HG02884 (cell line): ENCODE data around the gene LARP7.
"Not testable (repeated sequence)": the region's sequence is repeated elsewhere in the genome, so short reads cannot be mapped to it uniquely, and the experiment has no call there.

Source experiments
- ATAC-seq: cut with Tn5 transposase; IDR thresholded peaks from one replicate; pipeline ENCODE4 v1.9.1; 2021; ENCODE audit warnings: mild to moderate bottlenecking, moderate library complexity; ENCODE audit not compliant: unreplicated experiment

The LARP7 gene

DNA sequence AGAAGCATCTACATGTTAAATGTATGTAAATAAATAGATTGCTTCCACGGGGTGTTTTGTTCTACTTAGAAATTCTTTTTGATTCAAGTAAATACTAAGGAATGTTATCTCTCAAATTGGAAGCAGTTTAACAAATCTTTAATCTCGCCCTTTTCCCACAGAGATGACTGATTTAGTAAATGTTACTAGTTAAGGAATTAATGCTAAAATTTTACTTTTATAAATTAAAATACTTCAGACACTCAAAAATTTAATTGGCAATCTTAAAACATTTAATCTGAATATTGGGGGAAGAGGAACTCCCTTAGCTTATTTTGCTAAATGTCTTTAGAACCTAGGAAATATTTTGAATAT is 12.1 kb downstream of the LARP7 start:
- no peak for ATAC-seq

DNA sequence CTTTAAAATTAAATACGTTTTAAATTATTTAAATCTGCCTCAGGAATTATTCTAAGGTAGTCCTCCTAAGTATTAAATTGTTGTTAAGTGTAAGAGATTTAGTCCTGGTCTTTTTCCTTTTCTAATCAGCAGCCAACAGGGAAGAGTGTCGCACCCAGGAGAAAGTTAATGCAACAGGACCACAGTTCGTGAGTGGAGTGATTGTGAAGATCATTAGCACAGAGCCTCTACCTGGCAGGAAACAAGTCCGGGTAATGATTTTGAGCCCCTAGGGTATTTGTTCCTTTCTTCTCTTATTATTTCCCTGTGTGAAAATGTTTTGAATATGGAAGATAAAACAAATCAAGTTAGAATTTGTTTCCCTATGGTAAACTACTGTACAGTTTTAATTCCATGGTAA is 13.4 kb downstream of the LARP7 start:
- no peak for ATAC-seq

DNA sequence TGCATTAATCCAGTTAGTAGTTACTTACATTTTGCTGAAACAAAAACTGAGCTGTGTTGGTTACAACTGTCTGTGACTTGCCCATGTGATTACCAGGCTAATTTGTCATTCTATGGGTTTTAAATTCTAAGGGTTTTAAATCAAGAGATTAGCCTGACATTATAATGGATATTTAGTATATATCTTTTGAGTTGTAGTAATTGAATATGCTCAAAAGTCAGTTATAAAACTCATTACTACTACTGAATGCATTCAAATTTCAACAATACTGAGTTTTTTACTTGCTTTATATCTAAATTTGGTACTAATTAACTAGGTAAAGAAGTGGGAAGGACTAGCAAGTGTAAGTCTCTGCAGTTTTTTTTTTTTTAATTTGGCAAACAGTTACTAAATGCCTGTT is 14.7 kb downstream of the LARP7 start:
- ATAC-seq, result no peak

- ATAC-seq, result no peak
These were observed 15.3 kb downstream of the LARP7 start for GRCh38 chr4:112652216-112652615.

DNA sequence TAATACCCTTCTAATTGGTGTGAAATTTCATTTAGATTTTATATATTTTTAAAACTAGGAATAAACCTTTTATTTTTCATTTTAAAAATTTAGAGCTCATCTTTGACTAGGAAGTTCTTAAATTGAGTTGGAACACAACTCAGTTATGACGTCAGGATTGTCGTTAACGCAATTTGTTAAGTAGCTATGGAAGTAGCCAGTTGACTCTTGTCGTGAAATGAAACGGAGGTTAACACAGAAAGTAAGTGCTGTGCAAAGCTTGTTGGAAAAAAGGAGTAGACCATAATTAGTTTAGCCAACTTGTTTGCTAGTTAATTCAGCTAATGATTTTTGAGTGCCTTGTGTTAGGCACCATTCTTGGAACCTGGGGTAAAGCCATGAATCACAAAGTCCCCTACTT is 18.3 kb downstream of the LARP7 start:
- ATAC-seq, result no peak

DNA sequence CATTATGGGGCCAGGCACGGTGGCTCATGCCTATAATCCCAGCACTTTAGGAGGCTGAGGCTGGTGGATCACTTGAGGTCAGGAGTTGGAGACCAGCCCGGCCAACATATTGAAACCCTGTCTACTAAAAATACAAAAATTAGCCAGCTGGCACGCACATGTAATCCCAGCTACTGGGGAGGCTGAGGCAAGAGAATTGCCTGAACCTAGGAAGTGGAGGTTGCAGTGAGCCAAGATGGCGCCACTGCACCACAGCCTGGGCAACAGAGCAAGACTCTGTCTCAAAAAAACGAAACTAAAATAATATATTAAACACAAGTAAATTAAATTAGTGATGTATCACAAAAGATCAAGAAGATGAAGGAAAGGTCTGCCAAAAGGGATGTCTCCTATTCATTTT is 19.2 kb downstream of the LARP7 start:
- not testable (repeated sequence) for ATAC-seq

GRCh38 chr4:112664611-112665010 is 27.7 kb downstream of the LARP7 start:
- no peak for ATAC-seq

DNA sequence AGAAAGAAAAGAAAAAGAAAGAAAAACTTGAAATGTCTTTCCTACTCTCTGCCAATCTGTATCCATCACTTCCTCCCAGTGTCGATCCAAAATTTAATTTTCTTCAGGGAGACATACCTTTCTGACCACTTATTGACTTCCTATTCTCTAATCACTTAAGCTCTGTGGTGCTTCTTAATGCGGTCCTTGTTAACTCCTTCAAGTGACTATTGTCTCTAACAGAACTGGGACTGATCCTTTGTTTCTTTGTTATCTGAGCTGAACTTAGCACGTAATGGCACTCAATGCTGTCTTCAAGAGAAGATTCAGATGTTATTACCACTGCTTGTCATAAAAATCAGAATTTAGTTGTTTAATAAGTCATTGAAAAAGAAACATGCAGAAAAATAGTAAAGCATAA is 31.2 kb downstream of the LARP7 start:
- no peak for ATAC-seq

DNA sequence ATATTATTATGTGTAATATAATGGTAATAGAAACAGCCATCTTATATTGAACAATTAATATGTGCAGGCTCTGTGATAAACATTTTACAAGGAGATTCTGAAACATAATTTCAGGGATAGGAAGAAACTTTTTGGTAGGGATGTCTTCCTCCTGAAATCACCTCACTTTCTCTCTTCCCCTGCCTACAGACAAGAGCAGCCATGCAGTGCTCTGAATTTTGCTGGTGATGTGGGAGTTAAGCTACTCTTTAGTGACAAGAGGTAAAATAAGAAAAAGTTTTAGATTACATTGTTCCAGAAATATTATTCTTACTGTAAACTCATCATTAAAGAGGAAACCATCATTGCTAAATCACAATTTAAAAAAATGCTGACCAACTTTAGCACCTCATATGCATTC is 36.1 kb downstream of the LARP7 start:
- ATAC-seq, result no peak

GRCh38 chr4:112673686-112674085 is 36.7 kb downstream of the LARP7 start:
- no peak for ATAC-seq

- no peak for ATAC-seq
These were observed 37.4 kb downstream of the LARP7 start for GRCh38 chr4:112674376-112674775.

GRCh38 chr4:112677519-112678091 is 40.7 kb downstream of the LARP7 start:
- ATAC-seq, result no peak

- ATAC-seq, result no peak
These were observed 44.1 kb downstream of the LARP7 start for GRCh38 chr4:112680996-112681395.

DNA sequence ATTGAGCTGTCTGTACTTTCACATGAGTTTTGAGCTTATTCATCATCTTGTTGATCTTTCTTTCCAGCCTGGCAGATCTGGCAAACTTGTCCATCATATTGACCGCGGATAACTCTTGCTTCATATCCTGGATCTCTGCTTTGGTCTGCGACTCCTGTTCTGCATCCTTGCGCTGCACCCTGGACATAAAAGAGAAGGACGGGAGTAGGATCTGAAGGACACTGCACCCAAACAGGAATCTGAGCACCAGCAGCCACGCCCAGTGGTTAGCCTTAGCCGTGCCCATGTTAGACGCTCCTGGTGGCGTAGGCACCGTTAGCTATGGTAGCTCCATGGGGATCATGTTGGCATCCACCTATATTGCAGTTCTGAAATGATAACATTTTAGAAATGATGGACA is 56.6 kb downstream of the LARP7 start:
- ATAC-seq, result no peak

- ATAC-seq, result no peak
These were observed 63.7 kb downstream of the LARP7 start for GRCh38 chr4:112700679-112701078.

DNA sequence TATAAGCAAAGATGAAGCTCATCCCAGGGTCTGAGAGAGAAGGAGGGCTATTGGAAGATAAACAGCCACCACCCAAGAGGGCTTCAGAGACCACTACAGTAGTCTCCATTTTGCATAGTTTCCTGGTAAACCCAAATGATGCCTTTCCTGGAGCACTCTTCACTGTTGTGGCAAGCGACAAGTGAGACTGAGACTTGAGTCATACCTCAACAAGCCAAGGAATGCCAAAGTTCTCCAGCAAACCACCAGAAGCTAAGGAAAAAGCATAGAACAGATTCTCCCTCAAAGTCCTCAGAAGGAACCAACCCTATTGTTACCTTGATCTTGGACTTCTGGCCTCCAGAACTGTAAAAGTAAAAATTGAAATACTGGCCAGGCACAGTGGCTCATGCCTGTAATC is 65.9 kb downstream of the LARP7 start:
- ATAC-seq, result no peak

- ATAC-seq, result no peak
These were observed 67.4 kb downstream of the LARP7 start for GRCh38 chr4:112704322-112704721.

DNA sequence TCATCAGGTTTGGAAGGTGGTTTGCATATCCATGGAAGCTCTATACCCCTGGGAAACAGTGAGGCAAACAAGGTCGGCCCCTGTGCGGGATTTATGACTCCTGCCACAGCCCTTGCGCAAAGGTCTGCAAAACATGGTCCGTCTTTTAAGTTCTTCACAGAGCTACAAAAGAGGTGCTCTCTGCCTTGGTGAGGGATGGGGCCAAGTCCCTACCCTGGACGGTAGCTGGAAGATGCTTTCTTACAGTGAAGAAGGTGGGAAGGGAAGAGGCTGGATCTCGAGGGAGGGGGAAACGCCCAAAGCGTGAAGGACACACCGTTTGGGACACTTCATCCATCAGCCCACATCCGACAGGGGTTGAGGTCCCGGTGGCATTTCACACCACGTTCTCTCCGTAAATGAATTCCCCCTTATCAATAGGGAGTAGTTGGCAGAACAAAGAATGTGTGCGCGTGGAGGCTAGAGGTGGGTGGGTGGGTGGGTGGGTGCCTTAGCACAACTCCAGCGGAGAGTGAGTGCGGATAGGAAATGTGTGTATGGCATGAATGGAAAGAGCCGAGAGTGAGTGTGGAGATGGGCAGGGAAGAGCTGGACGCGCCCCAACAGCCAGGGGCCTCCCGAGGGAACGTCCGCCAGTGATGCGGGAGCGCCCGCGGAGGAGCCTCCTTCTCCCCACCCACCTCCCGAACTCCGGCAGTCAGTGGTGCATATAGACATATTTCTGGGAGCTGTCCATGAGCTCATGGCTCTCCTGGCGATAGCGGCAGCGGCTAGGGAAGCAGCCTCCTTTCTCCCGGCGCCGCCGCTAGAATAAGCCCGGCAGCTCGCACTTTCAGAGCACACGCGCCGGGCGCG is 68.3 kb downstream of the LARP7 start:
- ATAC-seq, result no peak

DNA sequence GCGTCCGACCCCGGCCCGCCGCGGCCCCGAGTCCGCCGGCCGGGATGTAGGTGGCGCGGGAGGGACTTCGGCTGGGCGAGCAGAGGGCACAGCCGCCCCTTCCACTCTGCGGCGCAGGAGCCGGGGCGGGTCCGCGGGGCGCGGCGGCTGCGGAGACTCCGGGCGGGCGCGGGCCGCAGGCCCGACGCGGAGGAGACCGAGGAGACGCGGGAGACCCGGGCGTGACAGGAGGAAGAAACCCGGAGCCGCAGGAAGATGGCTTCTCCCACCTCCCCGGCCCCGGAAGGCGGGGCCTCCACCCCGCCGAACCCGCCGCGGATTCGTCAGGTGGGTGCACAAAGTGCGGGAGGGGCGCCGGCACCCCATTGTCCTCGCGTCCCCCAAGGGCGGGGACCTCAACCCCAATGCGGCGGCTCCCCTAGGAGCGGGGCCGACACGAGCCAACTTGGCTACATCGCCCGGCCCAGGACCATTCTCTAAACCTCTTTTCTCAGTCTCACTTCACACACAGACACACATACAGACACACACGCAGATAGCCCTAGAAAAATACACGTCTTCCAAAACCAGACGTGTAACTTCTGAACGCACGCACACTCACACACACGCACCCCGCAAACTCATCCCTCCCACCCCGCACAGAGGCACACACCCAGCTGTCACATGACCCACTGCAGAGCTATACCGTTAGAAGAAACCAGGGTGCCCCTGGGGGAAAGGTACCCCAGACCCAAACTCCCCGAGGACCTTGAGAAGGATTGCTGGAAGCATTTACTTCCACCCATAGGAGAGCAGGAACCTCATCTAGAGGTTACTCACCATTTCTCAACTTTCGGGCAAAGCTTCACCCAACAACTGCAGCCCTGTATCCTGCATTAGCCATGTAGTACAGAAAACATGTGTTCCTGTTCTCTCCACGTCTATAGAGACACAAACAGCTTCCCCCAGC is 69.2 kb downstream of the LARP7 start:
- not testable (repeated sequence) for ATAC-seq

DNA sequence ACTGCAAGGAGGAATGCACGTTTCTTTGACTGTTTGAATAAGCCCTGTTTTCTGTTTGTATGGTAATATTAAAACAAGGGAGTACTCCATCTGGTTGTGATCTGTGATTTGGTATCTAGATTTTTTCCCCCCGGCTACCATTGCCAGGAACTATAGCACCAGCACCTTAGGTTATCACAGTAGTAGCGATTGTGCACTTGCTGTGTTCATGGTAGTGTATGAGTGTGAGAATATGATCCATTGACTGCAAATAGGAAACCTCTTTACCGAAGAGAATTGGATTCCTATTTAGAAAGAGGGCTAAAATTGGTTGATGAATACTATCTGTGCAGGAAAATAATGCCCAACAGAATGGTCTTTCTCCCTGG is 69.9 kb downstream of the LARP7 start:
- ATAC-seq, result no peak
